ENCODE data around the gene CELF4.

GRCh38 chr18:37578182-37578678, 12.6 kb upstream of the CELF4 start:
- no peak for TF ChIP-seq CTCF (IDR thresholded peaks at IDR 0.05)
- no peak for TF ChIP-seq POLR2A (IDR thresholded peaks at IDR 0.05)

All from upper lobe of left lung (tissue), 4 donors.